Activated naive CD8-positive, alpha-beta T cell (primary cell): Measurements from ENCODE around the gene TBC1D17.

Experiments used
- H3K27ac Mint-ChIP-seq: one replicate; pipeline ENCODE4 v1.8.0; 2021; ENCODE audit warnings: mixed read lengths
- H3K27me3 Mint-ChIP-seq: one replicate; pipeline ENCODE4 v1.8.0; 2021; ENCODE audit warnings: mixed read lengths
- H3K36me3 Mint-ChIP-seq: one replicate; pipeline ENCODE4 v1.8.0; 2021; ENCODE audit warnings: mixed read lengths
- H3K4me1 Mint-ChIP-seq: one replicate; pipeline ENCODE4 v1.8.0; 2021; ENCODE audit warnings: low read depth, mixed read lengths
- H3K4me3 Mint-ChIP-seq: one replicate; pipeline ENCODE4 v1.8.0; 2021; ENCODE audit warnings: mild to moderate bottlenecking, mixed read lengths
- H3K9me3 Mint-ChIP-seq: one replicate; pipeline ENCODE4 v1.8.0; 2021; ENCODE audit warnings: low read depth, mixed read lengths

Gene TBC1D17

GRCh38 chr19:49863254-49863934 is 14.1 kb upstream of the TBC1D17 start:
- Mint-ChIP-seq H3K4me3 (no peak overlapping the region), H3K27ac (no peak overlapping the region), H3K4me1 (peaks cover 29% of the 10 kb centered on the region)

GRCh38 chr19:49863935-49864320 is 13.6 kb upstream of the TBC1D17 start:
- Mint-ChIP-seq H3K4me1 (peaks cover 33% of the 10 kb centered on the region), H3K9me3 (no peaks in the 10 kb centered on the region), H3K36me3 (peaks cover 3% of the 10 kb centered on the region), H3K27me3 (no peaks in the 10 kb centered on the region), H3K4me3 (no peak overlapping the region), H3K27ac (no peak overlapping the region)

More at GRCh38 chr19:49863254-49863934, 14.1 kb upstream of the TBC1D17 start:
- no peaks in the 10 kb centered on the region for H3K27me3 Mint-ChIP-seq
- H3K36me3 Mint-ChIP-seq: peaks cover 3% of the 10 kb centered on the region
- no peaks in the 10 kb centered on the region for H3K9me3 Mint-ChIP-seq

- peaks cover 3% of the 10 kb centered on the region for H3K36me3 Mint-ChIP-seq
- H3K4me3 Mint-ChIP-seq: peak overlapping the region; percentile 70
- H3K4me1 Mint-ChIP-seq: peaks cover 33% of the 10 kb centered on the region
- H3K27ac Mint-ChIP-seq: no peak overlapping the region
- no peaks in the 10 kb centered on the region for H3K9me3 Mint-ChIP-seq
- H3K27me3 Mint-ChIP-seq: no peaks in the 10 kb centered on the region
These were observed 12.6 kb upstream of the TBC1D17 start for GRCh38 chr19:49864890-49865289.

GRCh38 chr19:49866933-49867782 is 10.3 kb upstream of the TBC1D17 start, which contains the start of gene PNKP:
PNKP (minus strand) TSS chr19:49867576; CDS start chr19:49867204, 372 bp downstream.
- H3K9me3 Mint-ChIP-seq: no peaks in the 10 kb centered on the region
- H3K27me3 Mint-ChIP-seq: no peaks in the 10 kb centered on the region
- peaks cover 41% of the 10 kb centered on the region for H3K4me1 Mint-ChIP-seq
- H3K36me3 Mint-ChIP-seq: peaks cover 3% of the 10 kb centered on the region
- no peak within 1 kb of the TSS for H3K4me3 Mint-ChIP-seq
- H3K27ac Mint-ChIP-seq: peak within 1 kb of the TSS; percentile 97

- H3K9me3 Mint-ChIP-seq: no peaks in the 10 kb centered on the region
- H3K4me1 Mint-ChIP-seq: peaks cover 36% of the 10 kb centered on the region
- no peaks in the 10 kb centered on the region for H3K36me3 Mint-ChIP-seq
- H3K27ac Mint-ChIP-seq: peak overlapping the region; percentile 50
- no peak overlapping the region for H3K4me3 Mint-ChIP-seq
- no peaks in the 10 kb centered on the region for H3K27me3 Mint-ChIP-seq
These were observed 8.5 kb upstream of the TBC1D17 start for GRCh38 chr19:49869009-49869483.

- Mint-ChIP-seq H3K36me3 (no peaks in the 10 kb centered on the region), H3K4me1 (peaks cover 38% of the 10 kb centered on the region), H3K9me3 (no peaks in the 10 kb centered on the region), H3K27ac (peak overlapping the region; percentile 87), H3K4me3 (peak overlapping the region; percentile 84), H3K27me3 (no peaks in the 10 kb centered on the region)
These were observed 7.8 kb upstream of the TBC1D17 start for GRCh38 chr19:49869484-49870308.

GRCh38 chr19:49870309-49870901 is 7.1 kb upstream of the TBC1D17 start:
- H3K27ac Mint-ChIP-seq: peak overlapping the region; percentile 87
- H3K9me3 Mint-ChIP-seq: no peaks in the 10 kb centered on the region
- peaks cover 37% of the 10 kb centered on the region for H3K4me1 Mint-ChIP-seq
- H3K27me3 Mint-ChIP-seq: no peaks in the 10 kb centered on the region
- H3K36me3 Mint-ChIP-seq: no peaks in the 10 kb centered on the region
- peak overlapping the region; percentile 84 for H3K4me3 Mint-ChIP-seq

GRCh38 chr19:49871349-49871985 is 6.0 kb upstream of the TBC1D17 start:
- Mint-ChIP-seq H3K4me3 (no peak overlapping the region), H3K9me3 (no peaks in the 10 kb centered on the region), H3K27ac (no peak overlapping the region), H3K36me3 (no peaks in the 10 kb centered on the region), H3K27me3 (no peaks in the 10 kb centered on the region), H3K4me1 (peaks cover 29% of the 10 kb centered on the region)

GRCh38 chr19:49872245-49873128 is 5.0 kb upstream of the TBC1D17 start:
- Mint-ChIP-seq H3K36me3 (no peaks in the 10 kb centered on the region), H3K4me3 (no peak overlapping the region), H3K4me1 (peaks cover 25% of the 10 kb centered on the region), H3K9me3 (no peaks in the 10 kb centered on the region), H3K27me3 (no peaks in the 10 kb centered on the region), H3K27ac (no peak overlapping the region)

- H3K9me3 Mint-ChIP-seq: no peaks in the 10 kb centered on the region
- no peak overlapping the region for H3K27ac Mint-ChIP-seq
- no peaks in the 10 kb centered on the region for H3K27me3 Mint-ChIP-seq
- H3K4me1 Mint-ChIP-seq: peaks cover 24% of the 10 kb centered on the region
- no peaks in the 10 kb centered on the region for H3K36me3 Mint-ChIP-seq
- no peak overlapping the region for H3K4me3 Mint-ChIP-seq
These were observed 4.4 kb upstream of the TBC1D17 start for GRCh38 chr19:49873129-49873521.

GRCh38 chr19:49873834-49874233 is 3.7 kb upstream of the TBC1D17 start:
- Mint-ChIP-seq H3K36me3 (no peaks in the 10 kb centered on the region), H3K4me1 (peaks cover 25% of the 10 kb centered on the region), H3K27me3 (no peaks in the 10 kb centered on the region), H3K4me3 (no peak overlapping the region), H3K27ac (no peak overlapping the region), H3K9me3 (no peaks in the 10 kb centered on the region)

- no peaks in the 10 kb centered on the region for H3K36me3 Mint-ChIP-seq
- no peaks in the 10 kb centered on the region for H3K9me3 Mint-ChIP-seq
- no peak overlapping the region for H3K27ac Mint-ChIP-seq
- H3K27me3 Mint-ChIP-seq: no peaks in the 10 kb centered on the region
- peak overlapping the region; percentile 17 for H3K4me3 Mint-ChIP-seq
- H3K4me1 Mint-ChIP-seq: peaks cover 31% of the 10 kb centered on the region
These were observed 2.9 kb upstream of the TBC1D17 start for GRCh38 chr19:49874503-49875157.

GRCh38 chr19:49875177-49875576 is 2.3 kb upstream of the TBC1D17 start:
- H3K9me3 Mint-ChIP-seq: no peaks in the 10 kb centered on the region
- H3K4me3 Mint-ChIP-seq: no peak overlapping the region
- H3K4me1 Mint-ChIP-seq: peaks cover 30% of the 10 kb centered on the region
- no peaks in the 10 kb centered on the region for H3K27me3 Mint-ChIP-seq
- H3K36me3 Mint-ChIP-seq: no peaks in the 10 kb centered on the region
- no peak overlapping the region for H3K27ac Mint-ChIP-seq
